Measurements from ENCODE around the gene SRM.
"Not testable (repeated sequence)": the region's sequence is repeated elsewhere in the genome, so short reads cannot be mapped to it uniquely, and the experiment has no call there.

SRM gene

DNA sequence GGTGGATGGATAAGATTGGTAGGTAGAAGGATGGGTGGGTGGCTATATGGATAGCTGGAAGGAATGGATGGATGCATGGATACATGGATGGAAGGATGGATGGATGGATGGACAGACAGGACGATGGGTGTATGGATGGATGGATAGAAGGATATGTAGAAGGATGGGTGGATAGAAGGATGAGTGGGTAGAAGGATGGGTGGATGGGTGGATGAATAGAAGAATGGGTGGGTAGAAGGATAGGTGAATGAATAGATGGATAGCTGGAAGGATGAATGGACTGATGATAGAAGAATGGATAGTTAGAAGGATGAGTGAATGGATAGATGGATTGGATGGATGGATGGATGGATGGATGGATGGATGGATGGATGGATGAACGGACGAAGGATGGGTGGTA is 17.8 kb downstream of the SRM start:
- Histone ChIP-seq H3K9me3 (ENCODE audit: control insufficient read depth, low read length) (no peaks in the 10 kb centered on the region), H3K4me3 (ENCODE audit: low read length) (no peak overlapping the region), H3K9ac (ENCODE audit: low read length) (no peak overlapping the region), H3K4me1 (ENCODE audit: control insufficient read depth, insufficient read depth, low read length) (no peaks in the 10 kb centered on the region), H3K36me3 (ENCODE audit: control insufficient read depth, insufficient read depth, low read length, severe bottlenecking) (no peaks in the 10 kb centered on the region), H3K27me3 (replicated peaks; ENCODE audit: control insufficient read depth, insufficient read depth, low read length) (peaks cover 25% of the 10 kb centered on the region)
- DNase-seq (ENCODE audit: low read depth) = no peak

DNA sequence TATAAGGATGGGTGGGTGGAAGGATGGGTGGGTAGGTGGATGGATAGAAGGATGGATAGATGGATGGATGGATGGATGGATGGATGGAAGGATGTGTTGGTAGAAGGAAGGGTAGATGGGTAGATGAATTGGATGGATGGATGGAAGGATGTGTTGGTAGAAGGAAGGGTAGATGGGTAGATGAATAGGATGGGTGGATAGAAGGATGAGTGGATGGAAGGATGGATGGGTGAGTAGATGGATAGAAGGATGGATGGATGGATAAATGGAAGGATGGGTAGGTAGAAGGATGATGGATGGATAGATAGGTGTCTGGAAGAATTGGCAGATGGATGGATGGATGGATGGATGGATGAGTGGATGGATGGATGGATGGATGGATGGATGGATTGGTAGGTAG is 18.8 kb downstream of the SRM start:
- Histone ChIP-seq H3K36me3 (ENCODE audit: control insufficient read depth, insufficient read depth, low read length, severe bottlenecking) (no peaks in the 10 kb centered on the region), H3K4me1 (ENCODE audit: control insufficient read depth, insufficient read depth, low read length) (no peaks in the 10 kb centered on the region), H3K9me3 (ENCODE audit: control insufficient read depth, low read length) (no peaks in the 10 kb centered on the region), H3K9ac (ENCODE audit: low read length) (no peak overlapping the region), H3K4me3 (ENCODE audit: low read length) (no peak overlapping the region), H3K27me3 (replicated peaks; ENCODE audit: control insufficient read depth, insufficient read depth, low read length) (peaks cover 25% of the 10 kb centered on the region)
- no peak for DNase-seq (ENCODE audit: low read depth)

DNA sequence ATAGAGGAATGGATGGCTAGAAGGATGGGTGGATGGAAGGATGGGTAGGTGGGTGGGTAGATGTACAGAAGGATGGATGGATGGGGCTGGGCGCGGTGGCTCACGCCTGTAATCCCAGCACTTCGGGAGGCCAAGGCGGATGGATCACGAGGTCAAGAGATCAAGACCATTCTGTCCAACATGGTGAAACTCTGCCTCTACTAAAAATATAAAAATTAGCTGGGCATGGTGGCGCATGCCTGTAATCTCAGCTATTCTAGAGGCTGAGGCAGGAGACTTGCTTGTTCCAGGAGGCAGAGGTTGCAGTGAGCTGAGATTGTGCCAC is 19.8 kb downstream of the SRM start:
- H3K4me1 ChIP-seq (ENCODE audit: control insufficient read depth, insufficient read depth, low read length); H3K9me3 ChIP-seq (ENCODE audit: control insufficient read depth, low read length); DNase-seq (ENCODE audit: low read depth); H3K9ac ChIP-seq (ENCODE audit: low read length); H3K36me3 ChIP-seq (ENCODE audit: control insufficient read depth, insufficient read depth, low read length, severe bottlenecking); H3K4me3 ChIP-seq (ENCODE audit: low read length): not testable (repeated sequence)
- H3K27me3 ChIP-seq (replicated peaks; ENCODE audit: control insufficient read depth, insufficient read depth, low read length) = peaks cover 25% of the 10 kb centered on the region

DNA sequence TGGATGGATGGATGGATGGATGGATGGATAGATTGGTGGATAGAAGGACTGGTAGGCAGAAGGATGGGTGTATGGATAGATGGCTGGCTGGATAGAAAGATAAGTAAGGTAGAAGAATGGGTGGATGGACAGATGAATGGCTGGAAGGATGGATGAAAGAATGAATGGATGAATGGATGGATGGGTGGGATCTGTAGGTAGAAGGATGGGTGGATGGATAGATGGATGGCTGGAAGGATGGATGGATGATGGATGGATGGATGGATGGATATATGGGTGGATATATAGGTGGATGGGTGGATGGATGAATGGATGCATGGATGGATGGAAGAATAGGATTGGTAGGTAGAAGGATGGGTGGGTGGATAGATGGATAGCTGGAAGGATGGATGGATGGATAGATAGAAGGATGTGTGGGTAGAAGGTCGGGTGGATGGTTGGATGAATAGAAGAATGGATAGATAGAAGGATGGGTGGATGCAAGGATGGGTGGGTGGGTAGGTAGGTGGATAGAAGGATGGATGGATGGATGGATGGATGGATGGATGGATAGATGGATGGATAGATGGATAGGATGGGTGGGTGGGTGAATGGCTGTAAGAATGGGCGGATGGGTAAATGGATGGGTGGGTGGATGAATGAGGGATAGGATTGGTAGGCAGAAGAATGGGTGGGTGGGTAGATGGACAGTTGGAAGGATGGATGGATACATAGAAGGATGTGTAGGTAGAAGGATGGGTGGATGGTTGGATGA is 20.3 kb downstream of the SRM start:
- Histone ChIP-seq H3K4me1 (ENCODE audit: control insufficient read depth, insufficient read depth, low read length) (no peaks in the 10 kb centered on the region), H3K9me3 (ENCODE audit: control insufficient read depth, low read length) (no peaks in the 10 kb centered on the region), H3K36me3 (ENCODE audit: control insufficient read depth, insufficient read depth, low read length, severe bottlenecking) (no peaks in the 10 kb centered on the region), H3K4me3 (ENCODE audit: low read length) (no peak overlapping the region), H3K27me3 (replicated peaks; ENCODE audit: control insufficient read depth, insufficient read depth, low read length) (peaks cover 22% of the 10 kb centered on the region), H3K9ac (ENCODE audit: low read length) (no peak overlapping the region)
- no peak for DNase-seq (ENCODE audit: low read depth)

DNA sequence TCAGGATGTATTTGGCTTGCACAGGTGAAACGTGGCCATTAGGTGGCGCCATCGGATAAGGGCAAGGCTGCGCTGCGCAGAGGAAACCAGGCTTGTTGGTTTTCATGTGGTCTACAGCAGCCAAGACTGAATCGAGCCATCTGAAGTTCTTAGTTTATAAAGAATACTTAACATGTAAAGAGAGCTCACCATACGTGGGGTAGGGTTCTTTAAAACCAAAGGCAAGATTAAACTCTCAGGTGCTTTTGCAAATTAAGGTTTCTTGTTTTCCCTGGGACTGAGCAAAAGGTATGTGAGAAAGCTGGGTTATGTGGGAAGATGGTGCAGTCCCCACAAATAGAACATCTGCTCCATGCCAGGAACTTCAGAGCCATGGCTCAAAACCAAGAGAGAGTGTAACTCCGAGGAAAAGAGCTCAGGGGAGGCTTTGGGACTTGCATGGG is 22.1 kb downstream of the SRM start:
- H3K27me3 ChIP-seq (replicated peaks; ENCODE audit: control insufficient read depth, insufficient read depth, low read length) = peaks cover 22% of the 10 kb centered on the region
- DNase-seq (ENCODE audit: low read depth) = peak; percentile 95
- no peak overlapping the region for H3K4me3 ChIP-seq (ENCODE audit: low read length)
- no peaks in the 10 kb centered on the region for H3K36me3 ChIP-seq (ENCODE audit: control insufficient read depth, insufficient read depth, low read length, severe bottlenecking)
- H3K4me1 ChIP-seq (ENCODE audit: control insufficient read depth, insufficient read depth, low read length) = no peaks in the 10 kb centered on the region
- H3K9me3 ChIP-seq (ENCODE audit: control insufficient read depth, low read length) = no peaks in the 10 kb centered on the region
- H3K9ac ChIP-seq (ENCODE audit: low read length) = no peak overlapping the region

DNA sequence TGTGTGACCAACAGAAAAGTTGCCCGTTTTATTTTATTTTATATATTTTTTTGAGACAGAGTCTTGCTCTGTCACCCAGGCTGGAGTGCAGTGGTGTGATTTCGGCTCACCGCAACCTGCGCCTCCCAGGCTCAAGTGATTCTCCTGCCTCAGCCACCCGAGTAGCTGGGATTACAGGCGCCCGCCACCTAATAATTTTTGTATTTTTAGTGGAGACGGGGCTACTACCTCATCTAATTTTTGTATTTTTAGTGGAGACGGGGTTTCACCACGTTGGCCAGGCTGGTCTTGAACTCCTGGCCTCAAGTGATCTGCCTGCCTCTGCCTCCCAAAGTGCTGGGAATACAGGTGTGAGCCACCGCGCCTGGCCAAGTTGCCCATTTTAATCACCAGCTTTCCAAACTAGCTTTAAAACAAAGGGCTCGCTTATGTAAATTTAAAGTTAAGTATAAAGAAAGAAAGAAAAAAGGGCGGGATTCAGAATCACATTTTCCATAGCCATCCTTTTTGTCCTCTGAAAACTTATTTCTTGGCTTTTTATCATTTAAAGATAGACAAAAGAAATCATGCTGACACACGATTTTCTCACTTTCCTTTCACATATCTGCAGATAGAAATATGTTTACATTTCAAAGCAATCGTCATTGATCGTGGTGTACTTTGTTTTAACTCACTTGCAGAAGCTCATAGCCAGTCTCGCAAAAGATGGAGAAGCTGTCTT is 22.6 kb downstream of the SRM start:
- H3K4me3 ChIP-seq (ENCODE audit: low read length); H3K9ac ChIP-seq (ENCODE audit: low read length); H3K4me1 ChIP-seq (ENCODE audit: control insufficient read depth, insufficient read depth, low read length); H3K36me3 ChIP-seq (ENCODE audit: control insufficient read depth, insufficient read depth, low read length, severe bottlenecking); H3K9me3 ChIP-seq (ENCODE audit: control insufficient read depth, low read length); DNase-seq (ENCODE audit: low read depth): not testable (repeated sequence)
- peaks cover 20% of the 10 kb centered on the region for H3K27me3 ChIP-seq (replicated peaks; ENCODE audit: control insufficient read depth, insufficient read depth, low read length)

DNA sequence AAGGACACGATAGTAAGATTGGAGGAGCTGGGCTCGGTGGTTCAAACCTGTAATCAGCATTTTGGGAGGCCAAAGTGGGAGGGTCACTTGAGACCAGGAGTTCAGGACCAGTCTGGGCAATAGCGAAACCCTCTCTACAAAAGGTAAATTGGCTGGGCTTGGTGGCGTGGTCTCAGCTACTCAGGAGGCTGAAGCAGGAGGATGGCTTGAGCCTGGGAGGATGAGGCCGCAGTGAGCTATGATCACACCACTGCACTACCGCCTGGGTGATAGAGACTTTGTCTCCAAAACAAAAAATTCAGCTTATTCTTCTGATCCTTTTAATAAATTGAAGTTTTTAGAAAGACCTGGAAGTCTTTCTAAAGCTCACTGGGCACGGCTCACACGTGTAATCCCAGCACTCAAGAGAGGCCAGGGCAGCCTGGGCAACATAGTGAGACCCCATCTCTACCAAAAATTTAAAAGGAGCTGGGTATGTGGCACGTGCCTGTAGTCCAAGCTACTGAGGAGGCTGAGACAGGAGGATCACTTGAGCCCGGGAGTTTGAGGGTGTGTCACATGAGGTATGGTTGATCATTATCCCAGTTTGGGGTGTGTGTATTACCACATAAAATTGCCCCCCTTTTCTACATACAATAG is 28.1 kb downstream of the SRM start:
- no peak for DNase-seq (ENCODE audit: low read depth)
- Histone ChIP-seq H3K36me3 (ENCODE audit: control insufficient read depth, insufficient read depth, low read length, severe bottlenecking) (peaks cover 24% of the 10 kb centered on the region), H3K4me3 (ENCODE audit: low read length) (no peak overlapping the region), H3K4me1 (ENCODE audit: control insufficient read depth, insufficient read depth, low read length) (peaks cover 1% of the 10 kb centered on the region), H3K9ac (ENCODE audit: low read length) (no peak overlapping the region), H3K9me3 (ENCODE audit: control insufficient read depth, low read length) (no peaks in the 10 kb centered on the region), H3K27me3 (replicated peaks; ENCODE audit: control insufficient read depth, insufficient read depth, low read length) (no peaks in the 10 kb centered on the region)

DNA sequence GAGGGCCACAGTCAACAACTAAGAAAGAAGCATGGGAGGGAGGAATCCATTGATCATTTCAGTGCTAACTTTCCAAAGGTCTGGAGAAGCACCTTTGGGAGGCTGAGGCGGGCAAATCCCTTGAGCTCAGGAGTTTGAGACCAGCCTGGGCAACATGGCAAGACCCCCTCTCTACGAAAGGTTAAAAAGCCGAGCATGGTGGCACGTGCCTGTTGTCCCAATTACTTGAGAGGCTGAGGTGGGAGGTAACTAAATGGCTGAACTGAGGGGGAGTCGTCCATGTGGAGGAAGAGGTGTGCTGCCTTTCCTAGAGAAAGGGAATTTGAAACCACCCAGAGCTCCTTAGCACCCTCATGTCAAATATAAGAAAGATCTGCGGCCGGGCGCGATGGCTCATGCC is 29.0 kb downstream of the SRM start:
- peaks cover 10% of the 10 kb centered on the region for H3K4me1 ChIP-seq (ENCODE audit: control insufficient read depth, insufficient read depth, low read length)
- no peaks in the 10 kb centered on the region for H3K27me3 ChIP-seq (replicated peaks; ENCODE audit: control insufficient read depth, insufficient read depth, low read length)
- H3K4me3 ChIP-seq (ENCODE audit: low read length) = no peak overlapping the region
- H3K9ac ChIP-seq (ENCODE audit: low read length) = no peak overlapping the region
- H3K36me3 ChIP-seq (ENCODE audit: control insufficient read depth, insufficient read depth, low read length, severe bottlenecking) = peaks cover 32% of the 10 kb centered on the region
- no peak for DNase-seq (ENCODE audit: low read depth)
- H3K9me3 ChIP-seq (ENCODE audit: control insufficient read depth, low read length) = no peaks in the 10 kb centered on the region

DNA sequence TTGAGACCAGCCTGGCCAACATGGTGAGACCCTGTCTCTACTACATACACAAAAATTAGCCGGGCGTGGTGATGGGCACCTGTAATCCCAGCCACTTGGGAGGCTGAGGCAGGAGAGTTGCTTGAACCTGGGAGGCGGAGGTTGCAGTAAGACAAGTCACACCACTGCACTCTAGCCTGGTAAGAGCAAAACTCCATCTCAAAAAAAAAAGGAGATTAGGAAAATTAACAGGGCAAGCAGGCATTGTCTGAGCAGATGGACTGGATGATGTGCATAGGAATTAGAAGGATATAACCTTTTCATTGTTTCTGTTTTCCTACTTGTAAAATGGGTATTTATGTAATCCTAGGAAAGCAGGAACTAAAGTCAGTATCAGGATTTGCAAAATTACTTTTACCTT is 31.8 kb downstream of the SRM start:
- H3K9ac ChIP-seq (ENCODE audit: low read length) = no peak overlapping the region
- no peak for DNase-seq (ENCODE audit: low read depth)
- peaks cover 61% of the 10 kb centered on the region for H3K36me3 ChIP-seq (ENCODE audit: control insufficient read depth, insufficient read depth, low read length, severe bottlenecking)
- H3K9me3 ChIP-seq (ENCODE audit: control insufficient read depth, low read length) = no peaks in the 10 kb centered on the region
- no peak overlapping the region for H3K4me3 ChIP-seq (ENCODE audit: low read length)
- no peaks in the 10 kb centered on the region for H3K27me3 ChIP-seq (replicated peaks; ENCODE audit: control insufficient read depth, insufficient read depth, low read length)
- peaks cover 25% of the 10 kb centered on the region for H3K4me1 ChIP-seq (ENCODE audit: control insufficient read depth, insufficient read depth, low read length)

DNA sequence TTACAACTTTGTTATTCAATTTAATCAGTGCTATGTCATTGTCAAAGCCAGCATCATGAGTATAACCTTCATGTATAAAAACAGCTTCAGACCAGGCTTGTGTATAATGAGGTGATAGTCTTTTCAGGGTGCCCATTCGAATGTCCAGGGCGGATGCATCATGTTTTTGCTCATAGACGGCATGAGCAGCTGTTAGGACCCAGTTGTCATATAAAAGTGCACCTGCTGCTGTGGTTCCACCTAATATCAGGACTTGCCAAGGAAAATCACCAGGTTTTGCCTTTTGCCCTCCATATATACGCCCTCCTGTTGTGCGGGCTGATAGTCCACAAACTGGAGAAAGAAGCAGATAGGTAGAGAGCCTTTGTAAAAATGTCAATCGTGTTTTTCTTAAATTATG is 32.5 kb downstream of the SRM start:
- no peak overlapping the region for H3K4me3 ChIP-seq (ENCODE audit: low read length)
- H3K9ac ChIP-seq (ENCODE audit: low read length) = no peak overlapping the region
- H3K4me1 ChIP-seq (ENCODE audit: control insufficient read depth, insufficient read depth, low read length) = peaks cover 25% of the 10 kb centered on the region
- H3K36me3 ChIP-seq (ENCODE audit: control insufficient read depth, insufficient read depth, low read length, severe bottlenecking) = peaks cover 67% of the 10 kb centered on the region
- no peaks in the 10 kb centered on the region for H3K27me3 ChIP-seq (replicated peaks; ENCODE audit: control insufficient read depth, insufficient read depth, low read length)
- no peaks in the 10 kb centered on the region for H3K9me3 ChIP-seq (ENCODE audit: control insufficient read depth, low read length)
- DNase-seq (ENCODE audit: low read depth) = no peak

DNA sequence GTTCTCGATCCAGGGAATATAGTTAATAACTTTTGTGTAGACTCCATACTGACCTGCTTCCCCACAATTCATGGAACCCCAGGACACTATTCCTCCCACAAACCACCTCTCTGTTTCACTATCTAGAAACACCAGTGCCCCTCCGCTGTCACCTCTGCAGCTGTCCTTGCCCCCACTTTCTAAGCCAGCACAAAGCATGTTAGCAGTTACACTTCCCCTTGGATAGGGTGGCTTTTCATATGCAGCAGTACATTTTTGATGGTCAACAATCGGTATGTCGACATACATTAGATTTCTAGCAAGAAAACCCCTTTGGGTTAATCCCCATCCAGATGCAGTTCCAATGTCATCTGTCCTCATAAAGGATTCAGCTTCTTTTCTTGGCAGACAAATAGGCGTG is 32.9 kb downstream of the SRM start:
- Histone ChIP-seq H3K4me3 (ENCODE audit: low read length) (no peak overlapping the region), H3K4me1 (ENCODE audit: control insufficient read depth, insufficient read depth, low read length) (peaks cover 25% of the 10 kb centered on the region), H3K36me3 (ENCODE audit: control insufficient read depth, insufficient read depth, low read length, severe bottlenecking) (peaks cover 71% of the 10 kb centered on the region), H3K9me3 (ENCODE audit: control insufficient read depth, low read length) (no peaks in the 10 kb centered on the region), H3K9ac (ENCODE audit: low read length) (no peak overlapping the region), H3K27me3 (replicated peaks; ENCODE audit: control insufficient read depth, insufficient read depth, low read length) (no peaks in the 10 kb centered on the region)
- no peak for DNase-seq (ENCODE audit: low read depth)

Data from adipocyte (in vitro differentiated cells).